ENCODE results near the gene NTMT1. TPM values are rescaled to one million over a fixed set of nuclear protein-coding genes. Genes with fewer than 3 reads are reported as not detected.

NTMT1 gene, protein sequence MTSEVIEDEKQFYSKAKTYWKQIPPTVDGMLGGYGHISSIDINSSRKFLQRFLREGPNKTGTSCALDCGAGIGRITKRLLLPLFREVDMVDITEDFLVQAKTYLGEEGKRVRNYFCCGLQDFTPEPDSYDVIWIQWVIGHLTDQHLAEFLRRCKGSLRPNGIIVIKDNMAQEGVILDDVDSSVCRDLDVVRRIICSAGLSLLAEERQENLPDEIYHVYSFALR
- total RNA-seq, result 10 to 100 TPM; 25.3 to 35.4 TPM
- polyA plus RNA-seq (ENCODE audit: insufficient read length in 6 of 6), result 10 to 100 TPM; 19.5 to 26.8 (median 22.8) TPM
- long read RNA-seq, donor 1, transcript NTMT1-203 (4 exons, 1,315 nt), result major isoform, 10 of 23 reads
- long read RNA-seq, donor 1, partial matches to known transcripts, result 8 of 23 reads
- long read RNA-seq, donor 1, other reads (novel, unspliced or antisense), result 0 of 23 reads
- long read RNA-seq, donor 2, transcript NTMT1-203 (4 exons, 1,315 nt), result major isoform, 11 of 16 reads
- long read RNA-seq, donor 2, partial matches to known transcripts, result 0 of 16 reads
- long read RNA-seq, donor 2, other reads (novel, unspliced or antisense), result 0 of 16 reads
- long read RNA-seq, donor 3, transcript NTMT1-203 (4 exons, 1,315 nt), result major isoform, 8 of 10 reads
- long read RNA-seq, donor 3, partial matches to known transcripts, result 0 of 10 reads
- long read RNA-seq, donor 3, other reads (novel, unspliced or antisense), result 0 of 10 reads
- long read RNA-seq, donor 4, transcript NTMT1-206 (4 exons, 576 nt), result minor isoform, 5 of 60 reads
- long read RNA-seq, donor 4, transcript NTMT1-202 (4 exons, 741 nt), result minor isoform, 6 of 60 reads
- long read RNA-seq, donor 4, transcript NTMT1-203 (4 exons, 1,315 nt), result major isoform, 33 of 60 reads
- long read RNA-seq, donor 4, partial matches to known transcripts, result 5 of 60 reads
- long read RNA-seq, donor 4, other reads (novel, unspliced or antisense), result 7 of 60 reads
- long read RNA-seq, donor 5, partial matches to known transcripts, result 0 of 9 reads
- long read RNA-seq, donor 5, other reads (novel, unspliced or antisense), result 0 of 9 reads
- long read RNA-seq, donor 6, transcript NTMT1-203 (4 exons, 1,315 nt), result major isoform, 9 of 16 reads
- long read RNA-seq, donor 6, partial matches to known transcripts, result 0 of 16 reads
- long read RNA-seq, donor 6, other reads (novel, unspliced or antisense), result 0 of 16 reads
- long read RNA-seq, donor 7, transcript NTMT1-203 (4 exons, 1,315 nt), result major isoform, 7 of 9 reads
- long read RNA-seq, donor 7, partial matches to known transcripts, result 0 of 9 reads
- long read RNA-seq, donor 7, other reads (novel, unspliced or antisense), result 0 of 9 reads
- long read RNA-seq, donor 8, transcript NTMT1-203 (4 exons, 1,315 nt), result major isoform, 7 of 13 reads
- long read RNA-seq, donor 8, partial matches to known transcripts, result 0 of 13 reads
- long read RNA-seq, donor 8, other reads (novel, unspliced or antisense), result 0 of 13 reads
- long read RNA-seq, donor 9, result 0 reads
- long read RNA-seq, donor 10, transcript NTMT1-202 (4 exons, 741 nt), result minor isoform, 18 of 66 reads
- long read RNA-seq, donor 10, transcript NTMT1-203 (4 exons, 1,315 nt), result major isoform, 33 of 66 reads
- long read RNA-seq, donor 10, transcript NTMT1-206 (4 exons, 576 nt), result minor isoform, 5 of 66 reads
- long read RNA-seq, donor 10, partial matches to known transcripts, result 1 of 66 reads
- long read RNA-seq, donor 10, other reads (novel, unspliced or antisense), result 3 of 66 reads
- long read RNA-seq, donor 11, transcript NTMT1-203 (4 exons, 1,315 nt), result major isoform, 10 of 16 reads
- long read RNA-seq, donor 11, partial matches to known transcripts, result 0 of 16 reads
- long read RNA-seq, donor 11, other reads (novel, unspliced or antisense), result 0 of 16 reads
- long read RNA-seq, donor 12, partial matches to known transcripts, result 0 of 8 reads
- long read RNA-seq, donor 12, other reads (novel, unspliced or antisense), result 0 of 8 reads

DNA sequence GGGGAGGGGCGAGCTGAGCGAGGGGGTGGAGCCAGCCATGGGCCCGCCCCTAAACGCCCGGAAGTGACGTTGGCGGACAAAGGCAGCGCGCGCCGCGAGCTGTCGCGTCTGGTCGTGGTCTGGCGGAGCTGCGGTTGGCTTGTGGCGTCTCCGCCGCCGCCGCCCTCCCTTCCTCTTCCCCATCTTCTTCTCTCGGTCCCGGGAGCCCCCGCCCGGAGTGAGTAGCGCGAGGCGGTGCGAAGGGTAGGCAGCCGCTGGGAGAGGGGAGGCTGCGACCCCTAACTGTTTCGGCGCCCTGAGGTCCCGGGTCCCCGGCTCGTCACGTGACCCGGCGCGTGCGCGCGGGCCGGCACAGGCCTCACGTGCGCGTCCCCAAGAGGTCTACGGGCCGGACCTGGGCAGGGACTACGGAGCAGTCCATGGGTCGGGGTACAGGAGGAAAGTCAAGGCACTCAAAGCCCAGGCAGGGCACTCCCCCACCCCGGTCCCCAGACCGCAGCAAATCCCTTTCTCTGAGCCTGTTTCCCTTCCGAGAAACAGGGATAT lies at the start of gene NTMT1:
Gene NTMT1, plus strand, starts transcription at position 85 of the 546 bp plus-strand sequence. CDS start 6,541 bp downstream, outside the sequence.
- intact Hi-C loops (cut with DNase I), result no loop called here
- Histone ChIP-seq H3K36me3 (peaks cover 0 to 4% of the 10 kb centered on the region in 2 donors), H3K27me3 (peaks cover 0 to 9% of the 10 kb centered on the region in 2 donors), H3K4me3 (peak within 1 kb of the TSS; percentile 54 to 89), H3K27ac (peak within 1 kb of the TSS; percentile 84 to 92), H3K9me3 (no peaks in the 10 kb centered on the region), H3K4me1 (peaks cover 22 to 69% of the 10 kb centered on the region in 2 donors)
- TF ChIP-seq, protein P1, sequence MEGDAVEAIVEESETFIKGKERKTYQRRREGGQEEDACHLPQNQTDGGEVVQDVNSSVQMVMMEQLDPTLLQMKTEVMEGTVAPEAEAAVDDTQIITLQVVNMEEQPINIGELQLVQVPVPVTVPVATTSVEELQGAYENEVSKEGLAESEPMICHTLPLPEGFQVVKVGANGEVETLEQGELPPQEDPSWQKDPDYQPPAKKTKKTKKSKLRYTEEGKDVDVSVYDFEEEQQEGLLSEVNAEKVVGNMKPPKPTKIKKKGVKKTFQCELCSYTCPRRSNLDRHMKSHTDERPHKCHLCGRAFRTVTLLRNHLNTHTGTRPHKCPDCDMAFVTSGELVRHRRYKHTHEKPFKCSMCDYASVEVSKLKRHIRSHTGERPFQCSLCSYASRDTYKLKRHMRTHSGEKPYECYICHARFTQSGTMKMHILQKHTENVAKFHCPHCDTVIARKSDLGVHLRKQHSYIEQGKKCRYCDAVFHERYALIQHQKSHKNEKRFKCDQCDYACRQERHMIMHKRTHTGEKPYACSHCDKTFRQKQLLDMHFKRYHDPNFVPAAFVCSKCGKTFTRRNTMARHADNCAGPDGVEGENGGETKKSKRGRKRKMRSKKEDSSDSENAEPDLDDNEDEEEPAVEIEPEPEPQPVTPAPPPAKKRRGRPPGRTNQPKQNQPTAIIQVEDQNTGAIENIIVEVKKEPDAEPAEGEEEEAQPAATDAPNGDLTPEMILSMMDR (IDR thresholded peaks at IDR 0.05), result no peak
- peak; percentile 80 to 96 (median 91) for DNase-seq
- peak; percentile 95 for ATAC-seq

DNA sequence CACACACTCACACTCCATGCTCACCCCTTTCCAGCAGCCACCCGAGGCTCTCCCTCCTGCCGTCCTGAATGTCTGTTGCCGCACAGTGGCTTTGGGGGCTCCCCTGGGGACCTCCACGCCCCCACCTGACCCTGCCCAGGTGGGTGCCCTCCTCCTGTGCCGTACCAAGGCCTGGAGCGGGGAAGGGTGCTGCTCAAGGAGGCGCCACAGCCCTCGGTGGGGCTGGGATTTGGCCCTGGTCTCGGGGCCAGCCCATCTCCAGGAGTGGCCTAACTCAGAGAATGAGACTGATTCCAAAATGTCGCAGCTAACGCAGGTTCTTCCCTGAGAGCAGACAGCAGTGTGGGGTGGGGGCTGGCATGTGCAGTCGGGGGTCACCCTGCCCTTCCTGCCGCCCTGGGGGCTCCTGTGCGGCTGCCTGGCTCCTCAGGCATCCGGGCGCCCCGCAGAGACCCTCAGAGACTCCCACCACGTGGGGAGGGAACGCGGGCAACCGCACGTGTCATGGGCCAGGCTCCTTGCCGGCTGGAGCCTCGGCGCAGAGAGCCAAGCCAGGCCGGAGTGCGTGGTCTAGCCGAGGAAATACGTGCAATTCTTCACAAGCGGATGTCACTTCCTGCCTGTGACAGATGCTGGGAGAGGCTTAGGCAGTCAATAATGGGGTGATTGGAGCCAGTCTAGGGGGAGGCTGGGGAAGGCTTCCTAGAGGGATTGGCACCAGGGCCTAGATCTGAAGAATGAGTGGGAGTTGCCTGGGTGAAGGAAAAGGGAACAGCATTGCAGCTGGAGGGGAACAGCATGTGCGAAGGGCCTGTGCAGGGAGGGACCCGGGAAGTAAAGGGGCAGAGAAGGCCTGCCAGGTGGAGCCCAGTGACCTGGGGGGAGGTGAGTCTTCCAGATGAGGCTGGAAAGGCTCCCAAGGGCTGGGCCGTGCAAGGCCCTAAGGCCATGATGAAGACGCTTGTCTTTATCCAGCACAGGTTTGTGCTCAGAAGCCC lies 49.1 kb upstream of the NTMT1 start:
- H3K9me3 ChIP-seq, result peaks cover 0 to 3% of the 10 kb centered on the region in 2 donors
- peak overlapping the region; percentile 39 to 57 for H3K27ac ChIP-seq
- TF ChIP-seq, protein P1 (IDR thresholded peaks at IDR 0.05), result no peak
- peaks cover 0 to 15% of the 10 kb centered on the region in 2 donors for H3K4me1 ChIP-seq
- no peak overlapping the region for H3K4me3 ChIP-seq
- no peaks in the 10 kb centered on the region for H3K36me3 ChIP-seq
- DNase-seq (no peak), ATAC-seq (peak; percentile 32)
- intact Hi-C loops (cut with DNase I), result no loop called here
- H3K27me3 ChIP-seq, result no peaks in the 10 kb centered on the region

DNA sequence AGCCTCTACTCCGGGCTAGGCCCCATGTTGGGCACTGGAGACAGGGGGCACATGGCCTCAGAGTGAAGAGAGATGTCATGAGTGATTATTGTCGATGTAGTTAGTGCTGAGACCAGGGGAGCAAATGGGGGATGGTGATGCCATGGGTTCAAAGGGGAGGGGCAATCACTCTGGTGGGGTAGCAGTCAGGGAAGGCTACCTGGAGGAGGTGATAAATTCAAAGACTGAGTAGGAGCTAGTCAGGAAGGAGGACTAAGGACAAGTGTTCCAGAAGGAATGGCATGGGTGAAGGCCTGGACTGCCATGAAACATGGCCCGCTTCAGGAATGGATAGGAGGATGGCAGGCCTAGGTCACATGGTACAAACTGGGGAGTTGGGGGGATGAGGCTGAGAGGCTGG lies 46.7 kb upstream of the NTMT1 start:
- H3K36me3 ChIP-seq, result no peaks in the 10 kb centered on the region
- no peak overlapping the region for H3K27ac ChIP-seq
- no peak for DNase-seq
- intact Hi-C loops (cut with DNase I), result no loop called here
- no peak overlapping the region for H3K4me3 ChIP-seq
- TF ChIP-seq, protein P1 (IDR thresholded peaks at IDR 0.05), result no peak
- ATAC-seq, result no peak
- H3K9me3 ChIP-seq, result no peaks in the 10 kb centered on the region
- no peaks in the 10 kb centered on the region for H3K27me3 ChIP-seq
- peaks cover 0 to 23% of the 10 kb centered on the region in 2 donors for H3K4me1 ChIP-seq

Measured in left lung (tissue), 14 donors.